H1 (cell line): ENCODE results near the gene ZHX3.

Experiments used
- CBX5 ChIP-seq: fragments of 300-800, 300-1000 bp; sonication (generic); IDR thresholded peaks from 2 replicates; pipeline ENCODE4 v1.7.1; 2016; ENCODE audit warnings: antibody characterized with exemption, low read length, low read depth
- KDM1A ChIP-seq: fragments of 200-600, 300-600 bp; sonication (generic); IDR thresholded peaks from 2 replicates; pipeline ENCODE4 v1.7.1; 2016; ENCODE audit warnings: mild to moderate bottlenecking, low read length, borderline replicate concordance
- POLR2A ChIP-seq, 2 experiments: IDR thresholded peaks; 1 replicate in 1 of 2; 2 replicates in 1 of 2; pipeline ENCODE4 v1.6.1; 2011; ENCODE audit warnings: low read depth in 2 of 2, low read length in 2 of 2, mild to moderate bottlenecking in 2 of 2; ENCODE audit errors: control extremely low read depth in 1 of 2

DNA sequence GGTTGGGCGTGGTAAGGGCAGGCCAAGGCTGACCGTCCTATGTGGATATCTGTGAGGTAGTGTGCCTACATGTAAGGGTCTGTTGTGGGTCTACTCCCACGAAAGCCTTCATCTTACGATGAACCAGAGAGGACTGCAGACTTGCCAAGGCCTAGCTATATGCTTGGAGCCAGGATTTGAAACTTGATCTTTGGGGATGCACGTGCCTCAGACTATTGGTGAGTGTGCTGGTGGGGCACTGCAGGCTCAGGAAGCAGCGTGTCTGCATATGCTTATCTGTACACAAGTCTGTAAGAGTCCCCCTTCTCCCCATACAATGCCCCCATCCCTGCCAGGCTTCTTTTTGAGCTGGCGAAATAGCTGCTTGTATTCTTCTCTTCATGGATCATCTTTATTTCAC lies 162.3 kb downstream of the ZHX3 start:
- TF ChIP-seq KDM1A, result no peak
- TF ChIP-seq POLR2A (IDR thresholded peaks at IDR 0.05; ENCODE audit: control extremely low read depth in 1 of 2, low read depth in 2 of 2, low read length in 2 of 2), result no peak
- TF ChIP-seq CBX5, result no peak
